ENCODE results near the gene OLFML2A.
A peak's percentile ranks its signal among the peaks of the same experiment; 100 is the strongest.

DNA sequence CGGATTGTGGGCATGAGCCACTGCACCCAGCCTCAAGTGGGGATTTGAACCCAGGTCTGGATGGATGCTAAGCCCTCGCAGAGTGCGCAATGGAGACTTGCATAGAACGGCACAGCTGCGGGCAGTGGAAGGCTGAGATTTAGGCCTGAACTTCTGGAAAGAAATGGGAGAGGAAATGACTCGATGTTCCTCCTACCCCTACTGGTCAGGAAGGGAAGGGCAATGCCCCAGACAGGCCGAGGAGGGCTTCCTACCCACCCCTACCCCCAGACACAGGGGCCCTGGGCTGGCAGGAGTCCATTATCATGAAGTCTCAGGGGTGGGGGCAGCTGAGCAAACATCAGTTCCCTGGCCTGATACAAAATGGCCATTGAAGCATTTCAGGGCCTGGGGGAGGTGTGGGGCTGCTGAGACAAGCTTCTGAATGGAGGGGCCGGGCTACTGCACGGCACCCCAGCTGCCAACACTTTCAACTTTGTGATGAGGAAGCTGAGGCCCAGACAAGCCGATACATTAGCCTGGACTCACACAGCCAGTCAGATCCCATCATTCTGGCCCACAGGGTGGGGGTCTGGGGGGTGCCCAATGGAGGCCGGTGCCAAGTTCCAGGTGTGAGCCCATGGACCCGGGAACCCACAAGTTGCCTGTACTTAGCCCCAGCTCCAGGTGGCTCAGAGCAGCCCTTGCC, 62.8 kb downstream of the OLFML2A start:
- TF ChIP-seq, protein P1, sequence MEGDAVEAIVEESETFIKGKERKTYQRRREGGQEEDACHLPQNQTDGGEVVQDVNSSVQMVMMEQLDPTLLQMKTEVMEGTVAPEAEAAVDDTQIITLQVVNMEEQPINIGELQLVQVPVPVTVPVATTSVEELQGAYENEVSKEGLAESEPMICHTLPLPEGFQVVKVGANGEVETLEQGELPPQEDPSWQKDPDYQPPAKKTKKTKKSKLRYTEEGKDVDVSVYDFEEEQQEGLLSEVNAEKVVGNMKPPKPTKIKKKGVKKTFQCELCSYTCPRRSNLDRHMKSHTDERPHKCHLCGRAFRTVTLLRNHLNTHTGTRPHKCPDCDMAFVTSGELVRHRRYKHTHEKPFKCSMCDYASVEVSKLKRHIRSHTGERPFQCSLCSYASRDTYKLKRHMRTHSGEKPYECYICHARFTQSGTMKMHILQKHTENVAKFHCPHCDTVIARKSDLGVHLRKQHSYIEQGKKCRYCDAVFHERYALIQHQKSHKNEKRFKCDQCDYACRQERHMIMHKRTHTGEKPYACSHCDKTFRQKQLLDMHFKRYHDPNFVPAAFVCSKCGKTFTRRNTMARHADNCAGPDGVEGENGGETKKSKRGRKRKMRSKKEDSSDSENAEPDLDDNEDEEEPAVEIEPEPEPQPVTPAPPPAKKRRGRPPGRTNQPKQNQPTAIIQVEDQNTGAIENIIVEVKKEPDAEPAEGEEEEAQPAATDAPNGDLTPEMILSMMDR (IDR thresholded peaks at IDR 0.05) = peak; percentile 10 to 60 (median 50)
- TF ChIP-seq EP300 (IDR thresholded peaks at IDR 0.05) (no peak), POLR2A (IDR thresholded peaks at IDR 0.05) (no peak)
